ENCODE measurements around the gene COL20A1.

GRCh38 chr20:63290136-63290676 lies 2.8 kb upstream of the COL20A1 start:
- TF ChIP-seq CTCF (IDR thresholded peaks at IDR 0.05) (no peak), POLR2A (IDR thresholded peaks at IDR 0.05) (no peak)
